ENCODE measurements around the gene PKNOX2.

GRCh38 chr11:125200441-125200840 is 35.9 kb downstream of the PKNOX2 start:
- TF ChIP-seq EP300 (IDR thresholded peaks at IDR 0.05; ENCODE audit: borderline replicate concordance in 1 of 2, low read depth in 2 of 2, low read length in 2 of 2) (no peak), EZH2 (IDR thresholded peaks at IDR 0.05; ENCODE audit: low read depth, low read length, severe bottlenecking) (no peak), CBX8 (IDR thresholded peaks at IDR 0.05; ENCODE audit: borderline replicate concordance, low read depth, low read length) (no peak), TAF1 (IDR thresholded peaks at IDR 0.05; ENCODE audit: low read depth, low read length) (no peak), HDAC2 (IDR thresholded peaks at IDR 0.05; ENCODE audit: borderline replicate concordance in 1 of 2, low read depth in 2 of 2, low read length in 2 of 2) (no peak), CTCF (IDR thresholded peaks at IDR 0.05; ENCODE audit: control extremely low read depth in 1 of 3, insufficient read depth in 1 of 3, low read depth in 1 of 3, low read length in 3 of 3) (no peak), EGR1 (IDR thresholded peaks at IDR 0.05; ENCODE audit: borderline replicate concordance, low read depth, low read length) (no peak), KDM1A (IDR thresholded peaks at IDR 0.05; ENCODE audit: borderline replicate concordance, low read length) (no peak), SP2 (IDR thresholded peaks at IDR 0.05; ENCODE audit: low read length) (no peak), ZNF274 (IDR thresholded peaks at IDR 0.05; ENCODE audit: borderline replicate concordance, extremely low read depth, low read length) (no peak), GTF2F1 (IDR thresholded peaks at IDR 0.05; ENCODE audit: borderline replicate concordance, low read depth, low read length) (no peak)
- TF ChIP-seq, protein P1, sequence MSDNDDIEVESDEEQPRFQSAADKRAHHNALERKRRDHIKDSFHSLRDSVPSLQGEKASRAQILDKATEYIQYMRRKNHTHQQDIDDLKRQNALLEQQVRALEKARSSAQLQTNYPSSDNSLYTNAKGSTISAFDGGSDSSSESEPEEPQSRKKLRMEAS (IDR thresholded peaks at IDR 0.05): no peak

Measured in H1 (cell line).